ENCODE results near the gene RALGPS1.

The RALGPS1 gene

GRCh38 chr9:127022913-127023660 is 108.5 kb downstream of the RALGPS1 start:
- no peak for DNase-seq (ENCODE audit: low read depth)

GRCh38 chr9:127025042-127025441 is 110.5 kb downstream of the RALGPS1 start:
- no peak for DNase-seq (ENCODE audit: low read depth)

- no peak for DNase-seq (ENCODE audit: low read depth)
These were observed 113.1 kb downstream of the RALGPS1 start for GRCh38 chr9:127027694-127028093.

- no peak for DNase-seq (ENCODE audit: low read depth)
These were observed 115.0 kb downstream of the RALGPS1 start for GRCh38 chr9:127029548-127029947.

GRCh38 chr9:127030814-127031740 is 116.5 kb downstream of the RALGPS1 start:
- no peak for DNase-seq (ENCODE audit: low read depth)

- no peak for DNase-seq (ENCODE audit: low read depth)
These were observed 117.7 kb downstream of the RALGPS1 start for GRCh38 chr9:127032256-127032655.

GRCh38 chr9:127033061-127033460 is 118.5 kb downstream of the RALGPS1 start:
- no peak for DNase-seq (ENCODE audit: low read depth)

- DNase-seq (ENCODE audit: low read depth): no peak
These were observed 119.2 kb downstream of the RALGPS1 start for GRCh38 chr9:127033789-127034188.

GRCh38 chr9:127034691-127035090 is 120.1 kb downstream of the RALGPS1 start:
- no peak for DNase-seq (ENCODE audit: low read depth)

GRCh38 chr9:127035423-127035822 is 120.8 kb downstream of the RALGPS1 start:
- DNase-seq (ENCODE audit: low read depth): no peak

- DNase-seq (ENCODE audit: low read depth): no peak
These were observed 121.4 kb downstream of the RALGPS1 start for GRCh38 chr9:127035948-127036347.

- no peak for DNase-seq (ENCODE audit: low read depth)
These were observed 121.9 kb downstream of the RALGPS1 start for GRCh38 chr9:127036437-127036836.

GRCh38 chr9:127038531-127038930 is 123.9 kb downstream of the RALGPS1 start:
- DNase-seq (ENCODE audit: low read depth): no peak

- no peak for DNase-seq (ENCODE audit: low read depth)
These were observed 124.9 kb downstream of the RALGPS1 start for GRCh38 chr9:127039492-127039891.

GRCh38 chr9:127045148-127045547 is 130.6 kb downstream of the RALGPS1 start:
- DNase-seq (ENCODE audit: low read depth): no peak

- DNase-seq (ENCODE audit: low read depth): no peak
These were observed 133.4 kb downstream of the RALGPS1 start for GRCh38 chr9:127047971-127048370.

GRCh38 chr9:127049044-127049443 is 134.5 kb downstream of the RALGPS1 start:
- no peak for DNase-seq (ENCODE audit: low read depth)

GRCh38 chr9:127049581-127049980 is 135.0 kb downstream of the RALGPS1 start:
- no peak for DNase-seq (ENCODE audit: low read depth)

- DNase-seq (ENCODE audit: low read depth): no peak
These were observed 135.6 kb downstream of the RALGPS1 start for GRCh38 chr9:127050152-127050551.

GRCh38 chr9:127050591-127051001 is 136.0 kb downstream of the RALGPS1 start:
- DNase-seq (ENCODE audit: low read depth): no peak

- DNase-seq (ENCODE audit: low read depth): no peak
These were observed 137.5 kb downstream of the RALGPS1 start for GRCh38 chr9:127051881-127052595.

- no peak for DNase-seq (ENCODE audit: low read depth)
These were observed 138.7 kb downstream of the RALGPS1 start for GRCh38 chr9:127053057-127053821.

Data from T-helper 22 cell (primary cell).